OCI-LY1 (cell line): ENCODE results near the gene COMMD2.
A peak's percentile ranks its signal among the peaks of the same experiment; 100 is the strongest.

Experiments
- H2AFZ ChIP-seq: fragments of 200-600 bp; sonication (generic), shearing (Covaris generic); 2 replicates; pipeline ENCODE4 v1.6.0; 2014; ENCODE audit warnings: antibody characterized with exemption, mild to moderate bottlenecking, low read length
- H3F3A ChIP-seq: fragments of 200-600 bp; sonication (generic), shearing (Covaris generic); 2 replicates; pipeline ENCODE4 v1.6.0; 2014; ENCODE audit warnings: mild to moderate bottlenecking, antibody characterized with exemption, low read length, moderate library complexity; ENCODE audit not compliant: insufficient read depth
- H3K27ac ChIP-seq: fragments of 200-600 bp; sonication (generic); 2 replicates; pipeline ENCODE4 v1.5.1; 2014; ENCODE audit warnings: low read length, mixed run types, mild to moderate bottlenecking, low read depth; ENCODE audit not compliant: poor library complexity, severe bottlenecking
- H3K27me3 ChIP-seq: fragments of 200-600 bp; sonication (generic); 2 replicates; pipeline ENCODE4 v1.6.0; 2014; ENCODE audit warnings: antibody characterized with exemption, mild to moderate bottlenecking, low read length, moderate library complexity; ENCODE audit not compliant: insufficient read depth
- H3K36me3 ChIP-seq: fragments of 200-600 bp; sonication (generic); 2 replicates; pipeline ENCODE4 v1.6.1; 2014; ENCODE audit warnings: mild to moderate bottlenecking, antibody characterized with exemption, low read length, moderate library complexity, mixed read lengths; ENCODE audit not compliant: insufficient read depth
- H3K4me1 ChIP-seq: fragments of 200-600 bp; sonication (generic); 2 replicates; pipeline ENCODE4 v1.5.1; 2014; ENCODE audit warnings: mild to moderate bottlenecking, low read length, moderate library complexity; ENCODE audit not compliant: insufficient read depth, severe bottlenecking
- H3K4me2 ChIP-seq: fragments of 200-600 bp; sonication (generic), shearing (Covaris generic); 2 replicates; pipeline ENCODE4 v1.6.1; 2014; ENCODE audit warnings: low read length
- H3K4me3 ChIP-seq: fragments of 200-600 bp; sonication (generic); 2 replicates; pipeline ENCODE4 v1.5.1; 2014; ENCODE audit warnings: low read length, low read depth, mild to moderate bottlenecking, mixed read lengths; ENCODE audit not compliant: poor library complexity, severe bottlenecking
- H3K79me2 ChIP-seq: fragments of 200-600 bp; shearing (Covaris generic); 2 replicates; pipeline ENCODE4 v1.6.1; 2016; ENCODE audit warnings: mixed run types, low read length, mixed read lengths; ENCODE audit not compliant: insufficient read depth
- H3K9ac ChIP-seq: fragments of 200-600 bp; sonication (generic), shearing (Covaris generic); 2 replicates; pipeline ENCODE4 v1.6.1; 2014; ENCODE audit warnings: mild to moderate bottlenecking, low read length, mixed read lengths
- H3K9me2 ChIP-seq: fragments of 200-600 bp; sonication (generic), shearing (Covaris generic); 2 replicates; pipeline ENCODE4 v1.6.1; 2014; ENCODE audit warnings: low read depth, mild to moderate bottlenecking, low read length, mixed read lengths
- H3K9me3 ChIP-seq: fragments of 200-600 bp; shearing (Covaris generic); 2 replicates; pipeline ENCODE4 v1.6.1; 2014; ENCODE audit warnings: low read length, mixed read lengths
- H4K20me1 ChIP-seq: fragments of 200-600 bp; sonication (generic), shearing (Covaris generic); 2 replicates; pipeline ENCODE4 v1.6.0; 2016; ENCODE audit warnings: mild to moderate bottlenecking, low read length; ENCODE audit not compliant: insufficient read depth
- CTCF ChIP-seq: fragments of 200-600 bp; sonication (generic), shearing (Covaris generic); IDR thresholded peaks from 2 replicates; pipeline ENCODE4 v1.5.1; 2017; ENCODE audit warnings: mild to moderate bottlenecking, antibody characterized with exemption, low read length, moderate library complexity, mixed read lengths
- EZH2 ChIP-seq: fragments of 200-600 bp; sonication (generic), shearing (Covaris generic); IDR thresholded peaks from 2 replicates; pipeline ENCODE4 v1.8.0; 2017; ENCODE audit warnings: borderline replicate concordance, mixed run types, mild to moderate bottlenecking, antibody characterized with exemption, low read length, moderate library complexity, mixed read lengths

COMMD2 gene

GRCh38 chr3:149771652-149772271 lies 19.5 kb upstream of the COMMD2 start:
- Histone ChIP-seq H3F3A (no peaks in the 10 kb centered on the region), H3K9ac (no peak overlapping the region), H3K4me3 (no peak overlapping the region), H3K4me2 (no peak overlapping the region), H3K27me3 (no peaks in the 10 kb centered on the region), H3K9me3 (no peaks in the 10 kb centered on the region), H3K27ac (no peak overlapping the region), H3K79me2 (no peaks in the 10 kb centered on the region), H3K36me3 (no peaks in the 10 kb centered on the region), H3K4me1 (no peaks in the 10 kb centered on the region), H3K9me2 (no peaks in the 10 kb centered on the region), H4K20me1 (no peaks in the 10 kb centered on the region), H2AFZ (no peak overlapping the region)
- no peak for TF ChIP-seq EZH2
- TF ChIP-seq CTCF, result peak; percentile 80

DNA sequence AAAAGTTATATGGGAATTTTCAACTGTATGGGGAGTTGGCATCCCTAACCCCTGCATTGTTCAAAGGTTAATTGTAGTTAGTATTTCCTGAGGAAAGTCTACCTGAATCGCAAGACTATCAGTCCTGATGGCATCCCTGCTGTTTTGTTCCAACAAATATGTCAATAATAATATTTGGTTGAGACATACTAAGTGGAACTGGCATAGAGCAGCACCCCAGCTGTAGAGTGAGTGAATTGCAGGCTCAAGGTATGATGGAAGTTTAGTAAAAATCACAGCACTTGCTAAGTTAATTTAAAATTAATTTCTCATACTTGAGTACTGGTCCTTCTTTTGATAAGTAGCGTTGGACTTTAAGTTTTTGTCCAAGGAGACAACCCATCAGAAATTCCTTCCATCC lies 18.0 kb upstream of the COMMD2 start:
- Histone ChIP-seq H3K27me3 (no peaks in the 10 kb centered on the region), H4K20me1 (no peaks in the 10 kb centered on the region), H3K9me3 (no peaks in the 10 kb centered on the region), H3K9me2 (no peaks in the 10 kb centered on the region), H3K4me2 (no peak overlapping the region), H3K4me1 (no peaks in the 10 kb centered on the region), H3K9ac (no peak overlapping the region), H3K36me3 (no peaks in the 10 kb centered on the region), H3K4me3 (no peak overlapping the region), H3F3A (no peaks in the 10 kb centered on the region), H3K27ac (no peak overlapping the region), H2AFZ (no peak overlapping the region), H3K79me2 (no peaks in the 10 kb centered on the region)
- TF ChIP-seq EZH2 (no peak), CTCF (peak; percentile 24; the same call in 1 of the 2 replicates)

GRCh38 chr3:149768704-149769103 lies 16.4 kb upstream of the COMMD2 start:
- no peaks in the 10 kb centered on the region for H3K79me2 ChIP-seq
- TF ChIP-seq CTCF, result no peak
- no peak for TF ChIP-seq EZH2

More at GRCh38 chr3:149768704-149769103, 16.4 kb upstream of the COMMD2 start:
- H3K4me1 ChIP-seq, result no peaks in the 10 kb centered on the region
- no peak overlapping the region for H3K4me2 ChIP-seq
- no peaks in the 10 kb centered on the region for H3K9me2 ChIP-seq
- no peak overlapping the region for H3K27ac ChIP-seq
- no peak overlapping the region for H3K9ac ChIP-seq
- H3K4me3 ChIP-seq, result no peak overlapping the region
- no peaks in the 10 kb centered on the region for H4K20me1 ChIP-seq
- H3K9me3 ChIP-seq, result no peaks in the 10 kb centered on the region
- H3K27me3 ChIP-seq, result no peaks in the 10 kb centered on the region
- no peaks in the 10 kb centered on the region for H3F3A ChIP-seq
- H2AFZ ChIP-seq, result no peak overlapping the region
- no peaks in the 10 kb centered on the region for H3K36me3 ChIP-seq
